UCSD-AML1 (cell line): ENCODE data around the gene PRKG2.

ENCODE experiments used
- DNase-seq: peaks from one replicate; lab custom pipeline; 2025; ENCODE audit not compliant: unreplicated experiment; lab: John Stamatoyannopoulos, UW

Gene PRKG2

GRCh38 chr4:81040012-81040659, 174.9 kb downstream of the PRKG2 start:
- DNase-seq: no peak

GRCh38 chr4:81039351-81039972, 175.6 kb downstream of the PRKG2 start:
- no peak for DNase-seq

GRCh38 chr4:81038636-81039350, 176.2 kb downstream of the PRKG2 start:
- DNase-seq: no peak
